Kidney (tissue), 14 donors: ENCODE measurements around the gene SLC45A3. TPM values are rescaled to one million over a fixed set of nuclear protein-coding genes. Genes with fewer than 3 reads are reported as not detected.

ENCODE experiments used
- DNase-seq, 5 donors: peaks; one replicate each; pipeline ENCODE4 v3.0.0-alpha.2; 2013 to 2020
- FAIRE-seq: peaks from 2 replicates; lab custom pipeline; 2012; peaks lifted over from hg19 to GRCh38; lab: Jason Lieb, UNC
- H3K27ac ChIP-seq, 2 donors: one replicate each; pipeline ENCODE4 v1.7.0; 2013; ENCODE audit warnings: low read depth in 2 of 2, low read length in 2 of 2, inconsistent platforms in 1 of 2
- H3K27me3 ChIP-seq: one replicate; pipeline ENCODE4 v1.7.1; 2013; ENCODE audit warnings: low read length, inconsistent platforms; ENCODE audit not compliant: control insufficient read depth, insufficient read depth
- H3K36me3 ChIP-seq, 3 donors: one replicate each; pipeline versions ENCODE4 v1.7.0 to v1.7.1; 2013; ENCODE audit warnings: low read length in 3 of 3, control low read depth in 1 of 3, inconsistent platforms in 1 of 3; ENCODE audit not compliant: insufficient read depth in 3 of 3, control insufficient read depth in 2 of 3
- H3K4me1 ChIP-seq, 3 donors: one replicate each; pipeline versions ENCODE4 v1.7.0 to v1.7.1; 2013; ENCODE audit warnings: low read length in 3 of 3, inconsistent platforms in 1 of 3, low read depth in 1 of 3; ENCODE audit not compliant: control insufficient read depth in 2 of 3, insufficient read depth in 2 of 3
- H3K4me3 ChIP-seq, 3 donors: one replicate each; pipeline versions ENCODE4 v1.7.0 to v1.8.1; 2013; ENCODE audit warnings: low read length in 3 of 3, control low read depth in 1 of 3, inconsistent platforms in 1 of 3
- H3K9ac ChIP-seq, 3 donors: one replicate each; pipeline versions ENCODE4 v1.7.0 to v1.7.1; 2013; ENCODE audit warnings: low read length in 3 of 3, control low read depth in 1 of 3, inconsistent platforms in 1 of 3
- H3K9me3 ChIP-seq, 3 donors: one replicate each; pipeline versions ENCODE4 v1.7.0 to v1.7.1; 2013; ENCODE audit warnings: low read length in 3 of 3, control low read depth in 1 of 3, inconsistent platforms in 1 of 3; ENCODE audit not compliant: control insufficient read depth in 2 of 3, insufficient read depth in 1 of 3
- CTCF ChIP-seq: IDR thresholded peaks from 3 replicates; pipeline ENCODE4 v1.5.1; 2012; ENCODE audit warnings: mild to moderate bottlenecking, moderate library complexity, borderline replicate concordance; ENCODE audit not compliant: insufficient read depth; ENCODE audit errors: extremely low read depth
- intact Hi-C: fragments of 100-400 bp; cut with DNase I; formaldehyde crosslinking; loops from one replicate; pipeline ENCODE4 v1.11.1; 2022
- polyA plus RNA-seq: library from polyadenylated mRNA; stranded (reverse); fragments of 350-450 nt; fragmentation: Illumina TruSeq; extraction: RNeasy Lipid Tissue Mini Kit (QIAGEN cat#74804); gene quantifications from one replicate; pipeline ENCODE4 v1.2.3, GENCODE V29; 2014; ENCODE audit warnings: low read depth, low replicate concordance; ENCODE audit not compliant: insufficient read depth
- total RNA-seq: library from RNA; stranded (reverse); fragmentation: NEBNext Ultra II Directional; extraction: Animal tissue kit (Norgen Biotek cat#: 25700); gene quantifications from one replicate; pipeline ENCODE4 v1.2.1, GENCODE V29; 2021
- donor health status: control.
- donor health status: control.
- donor health status: control.
- donor health status: control.
- donor health status: control.
- donor health status: DM: yes; HTN: yes; CAD: no.
- donor health status: Normal renal cell carcinoma (clear cell type).

Gene SLC45A3
- total and polyA plus RNA-seq, 2 donors from 2014 or later: 6.8 to 7.2 TPM

GRCh38 chr1:205689479-205689878 is 9.2 kb upstream of the SLC45A3 start:
- intact Hi-C loops: no loop called here
- H3K36me3 ChIP-seq: no peaks in the 10 kb centered on the region
- no peak overlapping the region for H3K9ac ChIP-seq
- FAIRE-seq (no peak), DNase-seq (no peak)
- no peaks in the 10 kb centered on the region for H3K27me3 ChIP-seq
- no peaks in the 10 kb centered on the region for H3K9me3 ChIP-seq
- H3K4me1 ChIP-seq: no peaks in the 10 kb centered on the region
- no peak for TF ChIP-seq CTCF
- H3K27ac ChIP-seq: no peak overlapping the region
- no peak overlapping the region for H3K4me3 ChIP-seq

GRCh38 chr1:205688171-205689080 is 8.1 kb upstream of the SLC45A3 start:
- no peaks in the 10 kb centered on the region for H3K36me3 ChIP-seq
- H3K4me3 ChIP-seq: no peak overlapping the region
- DNase-seq: no peak
- H3K9me3 ChIP-seq: no peaks in the 10 kb centered on the region
- intact Hi-C loops: no loop called here
- TF ChIP-seq CTCF: no peak
- H3K9ac ChIP-seq: no peak overlapping the region
- no peaks in the 10 kb centered on the region for H3K4me1 ChIP-seq
- no peak for FAIRE-seq
- no peaks in the 10 kb centered on the region for H3K27me3 ChIP-seq
- no peak overlapping the region for H3K27ac ChIP-seq

- no peak for FAIRE-seq
- no peak overlapping the region for H3K9ac ChIP-seq
- DNase-seq: no peak
These were observed 6.9 kb upstream of the SLC45A3 start for GRCh38 chr1:205687242-205687641.

More at GRCh38 chr1:205687242-205687641, 6.9 kb upstream of the SLC45A3 start:
- Histone ChIP-seq H3K36me3 (no peaks in the 10 kb centered on the region), H3K27me3 (no peaks in the 10 kb centered on the region), H3K27ac (no peak overlapping the region), H3K9me3 (no peaks in the 10 kb centered on the region), H3K4me1 (no peaks in the 10 kb centered on the region), H3K4me3 (no peak overlapping the region)
- intact Hi-C loops: no loop called here
- TF ChIP-seq CTCF: no peak
